K562 (cell line): Measurements from ENCODE around the gene PRPF6. TPM values are rescaled to one million over a fixed set of nuclear protein-coding genes. Genes with fewer than 3 reads are reported as not detected.

Source experiments
- ATAC-seq: fragments of 200-7000 bp; cut with Tn5 transposase; 3 replicates; pipeline ENCODE4 v1.9.1; 2020; ENCODE audit warnings: moderate library complexity
- BruUV-seq: library from RNA; stranded (reverse); fragments of 400-500 nt; replicated peaks from 2 replicates; lab custom pipeline; 2021; lab: Mats Ljungman, UMichigan
- CTCF ChIA-PET: fragments of 300-600 bp; formaldehyde crosslinking; extraction: SDS; loops from one replicate; lab custom pipeline; 2021; ENCODE audit warnings: low intra/inter-chr PET ratio; lab: Yijun Ruan, JAX
- POLR2A ChIA-PET: fragments of 300-600, 350-650 bp; sonication (Branson Sonifier 250); formaldehyde crosslinking; extraction: SDS; loops from one replicate; lab custom pipeline; 2021; ENCODE audit warnings: antibody characterized with exemption, inconsistent platforms; lab: Yijun Ruan, JAX
- DNase-seq, 4 experiments: peaks; one replicate each; pipeline versions ENCODE4 v3.0.0 to v3.0.0-alpha.2; 2011 to 2018; ENCODE audit warnings: low spot score in 3 of 4, mixed read lengths in 3 of 4; ENCODE audit errors: extremely low read depth in 1 of 4
- FAIRE-seq: peaks from 2 replicates; lab custom pipeline; 2011; peaks lifted over from hg19 to GRCh38; lab: Jason Lieb, UNC
- H2AFZ ChIP-seq: 2 replicates; pipeline ENCODE4 v1.6.0; 2011; ENCODE audit warnings: low read depth, low read length, control low read depth, inconsistent platforms
- H3K27ac ChIP-seq: fragments of 200-600 bp; 3 replicates; pipeline ENCODE4 v1.8.0; 2011; ENCODE audit warnings: low read depth, mild to moderate bottlenecking, control low read depth, inconsistent platforms, low read length, moderate library complexity, mixed read lengths; ENCODE audit errors: extremely low read depth
- H3K27me3 ChIP-seq, 2 experiments: fragments of 300-600 bp in 1 of 2; 2 replicates in 1 of 2; 3 replicates in 1 of 2; pipeline versions ENCODE4 v1.6.0 to v1.8.0; 2011; ENCODE audit warnings: inconsistent platforms in 2 of 2, low read length in 2 of 2, mild to moderate bottlenecking in 1 of 2, mixed read lengths in 1 of 2, moderate library complexity in 1 of 2; ENCODE audit not compliant: control insufficient read depth in 2 of 2, insufficient read depth in 2 of 2
- H3K36me3 ChIP-seq: fragments of 300-600 bp; 3 replicates; pipeline ENCODE4 v1.8.0; 2011; ENCODE audit warnings: mild to moderate bottlenecking, low read length, inconsistent platforms; ENCODE audit not compliant: control insufficient read depth, insufficient read depth
- H3K4me1 ChIP-seq, 2 experiments: fragments of 200-600 bp in 1 of 2; replicated peaks in 1 of 2; 2 replicates in 1 of 2; 3 replicates in 1 of 2; pipeline versions ENCODE4 v1.5.1 to v1.8.0; 2011; ENCODE audit warnings: inconsistent platforms in 2 of 2, low read length in 2 of 2, mild to moderate bottlenecking in 1 of 2, mixed read lengths in 1 of 2, moderate library complexity in 1 of 2; ENCODE audit not compliant: control insufficient read depth in 2 of 2, insufficient read depth in 2 of 2
- H3K4me2 ChIP-seq: 2 replicates; pipeline ENCODE4 v1.6.1; 2011; ENCODE audit warnings: low read length, control low read depth, inconsistent platforms, mixed read lengths; ENCODE audit not compliant: insufficient read depth
- H3K4me3 ChIP-seq: fragments of 200-600 bp; sonication (generic), shearing (Covaris generic); 2 replicates; pipeline ENCODE4 v1.5.1; 2016; ENCODE audit warnings: control low read depth, inconsistent platforms
- H3K79me2 ChIP-seq: fragments of 200-600 bp; 3 replicates; pipeline ENCODE4 v1.8.0; 2011; ENCODE audit warnings: low read length, inconsistent platforms; ENCODE audit not compliant: control insufficient read depth, insufficient read depth
- H3K9ac ChIP-seq, 2 experiments: 2 replicates each; pipeline versions ENCODE4 v1.6.0 to v1.6.1; 2011; ENCODE audit warnings: low read depth in 2 of 2, low read length in 2 of 2, control low read depth in 1 of 2, inconsistent platforms in 1 of 2, mild to moderate bottlenecking in 1 of 2, mixed read lengths in 1 of 2; ENCODE audit not compliant: insufficient read depth in 1 of 2
- H3K9me1 ChIP-seq: one replicate; pipeline ENCODE4 v1.6.0; 2011; ENCODE audit warnings: inconsistent platforms, mild to moderate bottlenecking, low read length, moderate library complexity; ENCODE audit not compliant: control insufficient read depth, insufficient read depth
- H3K9me3 ChIP-seq: replicated peaks from 2 replicates; pipeline ENCODE4 v1.5.1; 2011; ENCODE audit warnings: low read depth, low read length, inconsistent platforms; ENCODE audit not compliant: control insufficient read depth, insufficient read depth
- H4K20me1 ChIP-seq: replicated peaks from 2 replicates; pipeline ENCODE4 v1.6.1; 2011; ENCODE audit warnings: low read length, inconsistent platforms, mixed read lengths; ENCODE audit not compliant: control insufficient read depth, insufficient read depth
- WGBS: fragments of 100-300 bp; shearing (Covaris generic); methylation state at CpG from one replicate; pipeline ENCODE4 v1.1.6; 2016; ENCODE audit warnings: low coverage, mixed read lengths; ENCODE audit not compliant: insufficient coverage; ENCODE audit errors: missing lambda C conversion rate; 5-methylcytosine and 5-hydroxymethylcytosine counted together
- in situ Hi-C: fragments of 300-500 bp; cut with MboI; formaldehyde crosslinking; loops from 4 replicates; pipeline ENCODE4 v1.15.0; 2018; ENCODE audit warnings: inconsistent platforms, mixed read lengths
- intact Hi-C: fragments of 100-400 bp; cut with micrococcal nuclease; formaldehyde crosslinking; loops from 2 replicates; pipeline ENCODE4 v1.14.2; 2022
- polyA plus RNA-seq, 8 experiments: library from polyadenylated mRNA; depleted of rRNA in 4 of 8; stranded (reverse) in 5 of 8; unstranded in 3 of 8; fragments of >200 nt; fragmentation: Nextera tagmentation in 2 of 8; fragmentation: Illumina TruSeq in 1 of 8; extraction: Ambion mirVana in 2 of 8; extraction: Trizol in 1 of 8; gene quantifications; 2 replicates each; pipeline versions ENCODE4 v1.2.1 to v1.2.3, GENCODE V29; 2011 to 2014; ENCODE audit warnings: inconsistent platforms in 1 of 8, missing spikeins in 1 of 8
- total RNA-seq, 7 experiments: library from RNA; depleted of rRNA in 6 of 7; stranded (reverse); fragments of >200 nt in 6 of 7; fragmentation: Illumina TruSeq in 2 of 7; extraction: Trizol in 2 of 7; gene quantifications; 2 replicates each; pipeline versions ENCODE4 v1.2.1 to v1.2.3, GENCODE V29; 2011 to 2021; ENCODE audit warnings: low replicate concordance in 1 of 7
- TF ChIP-seq, protein P1 (sequence below), 2 experiments: IDR thresholded peaks; 2 replicates each; pipeline ENCODE4 v1.6.1; 2011; ENCODE audit warnings: borderline replicate concordance in 1 of 2, control low read depth in 1 of 2, low read depth in 1 of 2, low read length in 1 of 2, mild to moderate bottlenecking in 1 of 2, mixed read lengths in 1 of 2, moderate library complexity in 1 of 2; ENCODE audit not compliant: insufficient read depth in 1 of 2, insufficient read length in 1 of 2, poor library complexity in 1 of 2, severe bottlenecking in 1 of 2; ENCODE audit errors: extremely low read depth in 1 of 2
- TF ChIP-seq, protein P2 (sequence below): fragments of 450-650 bp; IDR thresholded peaks from 2 replicates; pipeline ENCODE4 v1.6.1; 2016; ENCODE audit warnings: missing biosample characterization, missing genetic modification characterization

PRPF6 gene
- total and polyA plus RNA-seq, 9 of the 15 experiments (the other 6 are each of a cell fraction or from before 2014, with no cell fraction given), result 4.2 to 83.2 (median 59.9) TPM

DNA sequence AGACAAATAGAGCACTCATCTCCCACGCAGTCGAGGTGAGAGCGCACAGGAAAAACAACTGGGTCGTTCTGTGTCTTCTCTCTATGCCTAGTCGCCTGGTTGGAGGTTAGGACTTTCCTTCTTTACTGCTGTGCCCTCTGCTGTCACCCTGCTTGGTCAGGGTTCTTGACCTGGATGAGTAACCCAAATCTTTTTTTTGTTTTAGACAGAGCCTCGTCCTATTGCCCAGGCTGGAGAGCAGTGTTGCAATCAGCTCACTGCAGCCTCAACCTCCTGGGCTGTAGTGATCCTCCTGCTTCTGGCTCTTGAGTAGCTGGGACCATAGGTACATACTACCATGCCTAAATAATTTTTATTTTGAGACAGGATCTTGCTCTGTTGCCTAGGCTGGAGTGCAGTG, 24.5 kb downstream of the PRPF6 start:
- FAIRE-seq (no peak), ATAC-seq (no peak), DNase-seq (no peak)
- peaks cover 6% of the 10 kb centered on the region for H3K9me3 ChIP-seq
- H2AFZ ChIP-seq, result no peak overlapping the region
- ChIA-PET CTCF (interaction anchor here (0.5 kb wide), 1 partner anchor 26 kb away, joined by 4 read pairs; the partner anchor contains the start of gene SAMD10), POLR2A (interaction anchor here (0.6 to 1.3 kb wide), 2 partner anchors 31 to 83 kb away, joined by 3 read pairs; no protein-coding TSS in a partner anchor)
- no peaks in the 10 kb centered on the region for H3K9me1 ChIP-seq
- TF ChIP-seq, protein P1, sequence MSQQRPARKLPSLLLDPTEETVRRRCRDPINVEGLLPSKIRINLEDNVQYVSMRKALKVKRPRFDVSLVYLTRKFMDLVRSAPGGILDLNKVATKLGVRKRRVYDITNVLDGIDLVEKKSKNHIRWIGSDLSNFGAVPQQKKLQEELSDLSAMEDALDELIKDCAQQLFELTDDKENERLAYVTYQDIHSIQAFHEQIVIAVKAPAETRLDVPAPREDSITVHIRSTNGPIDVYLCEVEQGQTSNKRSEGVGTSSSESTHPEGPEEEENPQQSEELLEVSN (IDR thresholded peaks at IDR 0.05; ENCODE audit: borderline replicate concordance in 1 of 2, extremely low read depth in 1 of 2, insufficient read depth in 1 of 2, insufficient read length in 1 of 2, low read depth in 1 of 2, low read length in 1 of 2, poor library complexity in 1 of 2, severe bottlenecking in 1 of 2), result no peak
- TF ChIP-seq, protein P2, sequence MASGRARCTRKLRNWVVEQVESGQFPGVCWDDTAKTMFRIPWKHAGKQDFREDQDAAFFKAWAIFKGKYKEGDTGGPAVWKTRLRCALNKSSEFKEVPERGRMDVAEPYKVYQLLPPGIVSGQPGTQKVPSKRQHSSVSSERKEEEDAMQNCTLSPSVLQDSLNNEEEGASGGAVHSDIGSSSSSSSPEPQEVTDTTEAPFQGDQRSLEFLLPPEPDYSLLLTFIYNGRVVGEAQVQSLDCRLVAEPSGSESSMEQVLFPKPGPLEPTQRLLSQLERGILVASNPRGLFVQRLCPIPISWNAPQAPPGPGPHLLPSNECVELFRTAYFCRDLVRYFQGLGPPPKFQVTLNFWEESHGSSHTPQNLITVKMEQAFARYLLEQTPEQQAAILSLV (tag), result no peak
- in situ Hi-C loops (no loop called here), intact Hi-C loops (no loop called here)
- H3K36me3 ChIP-seq, result peaks cover 78% of the 10 kb centered on the region
- H3K4me2 ChIP-seq, result no peak overlapping the region
- peaks cover 3% of the 10 kb centered on the region; the same call in 1 of the 3 replicates for H3K79me2 ChIP-seq
- H3K27ac ChIP-seq, result no peak overlapping the region
- no peak overlapping the region for H3K9ac ChIP-seq
- WGBS, result 88% methylated on average over 6 of the region's 6 CpGs
- no peaks in the 10 kb centered on the region for H3K4me1 ChIP-seq
- H3K4me3 ChIP-seq, result no peak overlapping the region
- H3K27me3 ChIP-seq, result no peaks in the 10 kb centered on the region
- H4K20me1 ChIP-seq, result no peaks in the 10 kb centered on the region
- BruUV-seq, result no TSS peak
